ENCODE results near the gene OTX1.

Gene OTX1

GRCh38 chr2:63047321-63048279, 3.0 kb upstream of the OTX1 start:
- DNase-seq (ENCODE audit: low spot score) = no peak

- DNase-seq (ENCODE audit: low spot score) = no peak
Observed at GRCh38 chr2:63048367-63049171, 2.1 kb upstream of the OTX1 start.

- DNase-seq (ENCODE audit: low spot score) = no peak
Observed at GRCh38 chr2:63049211-63049969, 1.2 kb upstream of the OTX1 start.

- DNase-seq (ENCODE audit: low spot score) = no peak
Observed at GRCh38 chr2:63049970-63050333, 678 bp upstream of the OTX1 start.

GRCh38 chr2:63051042-63051794, 588 bp downstream of the OTX1 start:
- no peak for DNase-seq (ENCODE audit: low spot score)

- no peak for DNase-seq (ENCODE audit: low spot score)
Observed at GRCh38 chr2:63051795-63052333, 1.2 kb downstream of the OTX1 start.

GRCh38 chr2:63052411-63053080, 1.9 kb downstream of the OTX1 start:
- DNase-seq (ENCODE audit: low spot score) = no peak

- no peak for DNase-seq (ENCODE audit: low spot score)
Observed at GRCh38 chr2:63053081-63053888, 2.7 kb downstream of the OTX1 start.

GRCh38 chr2:63053889-63054602, 3.4 kb downstream of the OTX1 start:
- DNase-seq (ENCODE audit: low spot score) = no peak

GRCh38 chr2:63054841-63055225, 4.2 kb downstream of the OTX1 start:
- DNase-seq (ENCODE audit: low spot score) = no peak

- no peak for DNase-seq (ENCODE audit: low spot score)
Observed at GRCh38 chr2:63055226-63056106, 4.8 kb downstream of the OTX1 start.

- no peak for DNase-seq (ENCODE audit: low spot score)
Observed at GRCh38 chr2:63056107-63057050, 5.7 kb downstream of the OTX1 start.

- no peak for DNase-seq (ENCODE audit: low spot score)
Observed at GRCh38 chr2:63057249-63058143, 6.9 kb downstream of the OTX1 start.

- DNase-seq (ENCODE audit: low spot score) = no peak
Observed at GRCh38 chr2:63058144-63058920, 7.7 kb downstream of the OTX1 start.
